ENCODE data around the gene MON2.
"Not testable (repeated sequence)": the region's sequence is repeated elsewhere in the genome, so short reads cannot be mapped to it uniquely, and the experiment has no call there.

Gene MON2

GRCh38 chr12:62543741-62544140 lies 77.1 kb downstream of the MON2 start:
- no peaks in the 10 kb centered on the region for H4K20me1 ChIP-seq (ENCODE audit: insufficient read depth, low read length)
- H3K4me2 ChIP-seq (ENCODE audit: insufficient read depth, low read length), result no peak overlapping the region
- H3K36me3 ChIP-seq (ENCODE audit: insufficient read depth, low read length), result peaks cover 56% of the 10 kb centered on the region; the same call in 1 of the 2 replicates
- no peak overlapping the region for H3K4me3 ChIP-seq (ENCODE audit: low read depth in 1 of 2, low read length in 2 of 2)
- no peaks in the 10 kb centered on the region for H3K79me2 ChIP-seq (ENCODE audit: insufficient read depth, low read length)
- H3K9ac ChIP-seq (ENCODE audit: low read depth, low read length), result no peak overlapping the region
- H2AFZ ChIP-seq (ENCODE audit: low read depth, low read length), result no peak overlapping the region
- TF ChIP-seq CTCF (IDR thresholded peaks at IDR 0.05; ENCODE audit: borderline replicate concordance, extremely low read depth, low read length, poor library complexity, severe bottlenecking), result no peak
- no peak for TF ChIP-seq EZH2 (IDR thresholded peaks at IDR 0.05; ENCODE audit: borderline replicate concordance, low read depth, low read length, severe bottlenecking)
- no peaks in the 10 kb centered on the region for H3K9me3 ChIP-seq (ENCODE audit: insufficient read depth, low read length, severe bottlenecking)
- H3K4me1 ChIP-seq (ENCODE audit: insufficient read depth, low read length), result no peaks in the 10 kb centered on the region
- no peak for DNase-seq
- no peak for ATAC-seq (ENCODE audit: insufficient read depth, low read depth)
- H3K27me3 ChIP-seq (ENCODE audit: insufficient read depth, low read length, poor library complexity), result no peaks in the 10 kb centered on the region
- H3K27ac ChIP-seq (ENCODE audit: low read length), result no peak overlapping the region

GRCh38 chr12:62552906-62553556 lies 86.4 kb downstream of the MON2 start:
- Histone ChIP-seq H3K4me1 (ENCODE audit: insufficient read depth, low read length) (no peaks in the 10 kb centered on the region), H3K4me3 (ENCODE audit: low read depth in 1 of 2, low read length in 2 of 2) (no peak overlapping the region), H3K9me3 (ENCODE audit: insufficient read depth, low read length, severe bottlenecking) (no peaks in the 10 kb centered on the region), H4K20me1 (ENCODE audit: insufficient read depth, low read length) (no peaks in the 10 kb centered on the region), H3K79me2 (ENCODE audit: insufficient read depth, low read length) (no peaks in the 10 kb centered on the region), H3K27ac (ENCODE audit: low read length) (no peak overlapping the region), H3K4me2 (ENCODE audit: insufficient read depth, low read length) (no peak overlapping the region), H3K27me3 (ENCODE audit: insufficient read depth, low read length, poor library complexity) (no peaks in the 10 kb centered on the region), H3K36me3 (ENCODE audit: insufficient read depth, low read length) (peaks cover 62% of the 10 kb centered on the region), H2AFZ (ENCODE audit: low read depth, low read length) (no peak overlapping the region), H3K9ac (ENCODE audit: low read depth, low read length) (no peak overlapping the region)
- no peak for TF ChIP-seq CTCF (IDR thresholded peaks at IDR 0.05; ENCODE audit: borderline replicate concordance, extremely low read depth, low read length, poor library complexity, severe bottlenecking)
- no peak for TF ChIP-seq EZH2 (IDR thresholded peaks at IDR 0.05; ENCODE audit: borderline replicate concordance, low read depth, low read length, severe bottlenecking)
- ATAC-seq (ENCODE audit: insufficient read depth, low read depth), result no peak
- DNase-seq, result no peak

DNA sequence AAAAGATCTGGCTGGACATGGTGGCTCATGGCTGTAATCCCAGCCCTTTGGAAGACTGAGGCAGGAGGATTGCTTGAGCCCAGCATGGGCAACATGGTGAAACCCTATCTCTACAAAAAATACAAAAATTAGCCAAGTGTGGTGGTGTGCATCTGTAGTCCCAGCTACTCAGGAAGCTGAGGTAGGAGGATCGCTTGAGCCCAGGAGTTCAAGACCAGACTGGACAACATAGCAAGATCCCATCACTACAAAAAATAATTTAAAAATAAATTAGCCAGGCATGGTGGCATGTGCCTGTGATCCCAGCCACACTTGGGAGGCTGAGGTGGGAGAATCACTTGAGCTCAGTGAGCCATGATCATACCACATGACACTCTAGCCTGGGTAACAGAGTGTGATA lies 92.7 kb downstream of the MON2 start:
- not testable (repeated sequence) for H3K4me3 ChIP-seq (ENCODE audit: low read depth in 1 of 2, low read length in 2 of 2); DNase-seq; H4K20me1 ChIP-seq (ENCODE audit: insufficient read depth, low read length); H3K27ac ChIP-seq (ENCODE audit: low read length); H2AFZ ChIP-seq (ENCODE audit: low read depth, low read length); H3K4me1 ChIP-seq (ENCODE audit: insufficient read depth, low read length); H3K9ac ChIP-seq (ENCODE audit: low read depth, low read length); ATAC-seq (ENCODE audit: insufficient read depth, low read depth); H3K9me3 ChIP-seq (ENCODE audit: insufficient read depth, low read length, severe bottlenecking); H3K4me2 ChIP-seq (ENCODE audit: insufficient read depth, low read length); H3K79me2 ChIP-seq (ENCODE audit: insufficient read depth, low read length); H3K27me3 ChIP-seq (ENCODE audit: insufficient read depth, low read length, poor library complexity)
- peaks cover 33% of the 10 kb centered on the region; the same call in 1 of the 2 replicates for H3K36me3 ChIP-seq (ENCODE audit: insufficient read depth, low read length)

DNA sequence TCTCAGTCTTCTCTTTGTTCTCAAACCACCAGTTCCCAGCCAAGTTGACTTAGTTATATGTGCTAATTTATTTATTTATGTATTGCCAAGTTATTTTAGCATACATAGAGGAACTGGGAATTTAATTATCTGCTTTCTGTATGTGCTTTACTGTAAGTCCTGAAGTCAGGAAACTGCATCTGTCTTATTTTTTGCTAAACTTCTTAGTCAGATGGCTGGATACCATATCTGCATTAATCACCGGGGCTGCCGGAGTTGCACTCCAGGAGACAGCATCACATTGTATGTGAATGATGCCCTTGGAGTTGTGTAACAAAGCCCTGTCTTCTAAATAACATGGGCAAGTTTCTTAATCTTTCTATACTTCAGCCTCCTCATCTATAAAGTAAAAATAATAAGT lies 96.2 kb downstream of the MON2 start:
- Histone ChIP-seq H3K27ac (ENCODE audit: low read length) (no peak overlapping the region), H3K4me2 (ENCODE audit: insufficient read depth, low read length) (no peak overlapping the region), H2AFZ (ENCODE audit: low read depth, low read length) (no peak overlapping the region), H3K9me3 (ENCODE audit: insufficient read depth, low read length, severe bottlenecking) (no peaks in the 10 kb centered on the region), H3K36me3 (ENCODE audit: insufficient read depth, low read length) (peaks cover 27% of the 10 kb centered on the region; the same call in 1 of the 2 replicates), H3K4me3 (ENCODE audit: low read depth in 1 of 2, low read length in 2 of 2) (no peak overlapping the region), H3K4me1 (ENCODE audit: insufficient read depth, low read length) (no peaks in the 10 kb centered on the region), H3K9ac (ENCODE audit: low read depth, low read length) (no peak overlapping the region), H3K27me3 (ENCODE audit: insufficient read depth, low read length, poor library complexity) (no peaks in the 10 kb centered on the region), H3K79me2 (ENCODE audit: insufficient read depth, low read length) (no peaks in the 10 kb centered on the region), H4K20me1 (ENCODE audit: insufficient read depth, low read length) (no peaks in the 10 kb centered on the region)
- ATAC-seq (ENCODE audit: insufficient read depth, low read depth) (no peak), DNase-seq (no peak)
- no peak for TF ChIP-seq EZH2 (IDR thresholded peaks at IDR 0.05; ENCODE audit: borderline replicate concordance, low read depth, low read length, severe bottlenecking)
- TF ChIP-seq CTCF (IDR thresholded peaks at IDR 0.05; ENCODE audit: borderline replicate concordance, extremely low read depth, low read length, poor library complexity, severe bottlenecking), result no peak
